HEK293T (cell line): ENCODE measurements around the gene NRDC.

Experiments
- ARNT ChIP-seq: fragments of 450-650 bp; IDR thresholded peaks from 2 replicates; pipeline ENCODE4 v1.6.1; 2017; ENCODE audit warnings: mild to moderate bottlenecking
- BHLHE40 ChIP-seq: fragments of 450-650 bp; IDR thresholded peaks from 2 replicates; pipeline ENCODE4 v1.6.1; 2016; ENCODE audit warnings: mild to moderate bottlenecking, moderate library complexity, borderline replicate concordance
- FOXA1 ChIP-seq: fragments of 450-650 bp; IDR thresholded peaks from 2 replicates; pipeline ENCODE4 v1.6.1; 2016; ENCODE audit warnings: mild to moderate bottlenecking
- FOXK2 ChIP-seq: fragments of 450-650 bp; IDR thresholded peaks from 2 replicates; pipeline ENCODE4 v1.6.1; 2016; ENCODE audit warnings: mild to moderate bottlenecking
- FOXM1 ChIP-seq: fragments of 450-650 bp; IDR thresholded peaks from 2 replicates; pipeline ENCODE4 v1.6.1; 2017; ENCODE audit warnings: mild to moderate bottlenecking, borderline replicate concordance
- HDGF ChIP-seq: fragments of 450-650 bp; IDR thresholded peaks from 2 replicates; pipeline ENCODE4 v1.6.1; 2017; ENCODE audit warnings: antibody characterized with exemption, borderline replicate concordance
- NFRKB ChIP-seq: fragments of 450-650 bp; IDR thresholded peaks from 2 replicates; pipeline ENCODE4 v1.6.1; 2016; ENCODE audit warnings: mild to moderate bottlenecking, moderate library complexity
- SUZ12 ChIP-seq: fragments of 450-650 bp; IDR thresholded peaks from 2 replicates; pipeline ENCODE4 v1.6.1; 2016; ENCODE audit warnings: mild to moderate bottlenecking
- TARDBP ChIP-seq: fragments of 450-650 bp; IDR thresholded peaks from 2 replicates; pipeline ENCODE4 v1.6.1; 2016

GRCh38 chr1:51922040-51922439 is 43.5 kb upstream of the NRDC start:
- no peak for TF ChIP-seq FOXK2
- no peak for TF ChIP-seq FOXM1
- TF ChIP-seq FOXA1: no peak
- TF ChIP-seq BHLHE40: no peak
- no peak for TF ChIP-seq SUZ12
- TF ChIP-seq HDGF: no peak
- no peak for TF ChIP-seq NFRKB
- no peak for TF ChIP-seq TARDBP
- no peak for TF ChIP-seq ARNT
